GM21576 (cell line): Measurements from ENCODE around the gene OTULIN.

Experiments used
- ATAC-seq: cut with Tn5 transposase; IDR thresholded peaks from one replicate; pipeline ENCODE4 v1.9.1; 2021; ENCODE audit warnings: mild to moderate bottlenecking, moderate library complexity; ENCODE audit not compliant: unreplicated experiment

The OTULIN gene

DNA sequence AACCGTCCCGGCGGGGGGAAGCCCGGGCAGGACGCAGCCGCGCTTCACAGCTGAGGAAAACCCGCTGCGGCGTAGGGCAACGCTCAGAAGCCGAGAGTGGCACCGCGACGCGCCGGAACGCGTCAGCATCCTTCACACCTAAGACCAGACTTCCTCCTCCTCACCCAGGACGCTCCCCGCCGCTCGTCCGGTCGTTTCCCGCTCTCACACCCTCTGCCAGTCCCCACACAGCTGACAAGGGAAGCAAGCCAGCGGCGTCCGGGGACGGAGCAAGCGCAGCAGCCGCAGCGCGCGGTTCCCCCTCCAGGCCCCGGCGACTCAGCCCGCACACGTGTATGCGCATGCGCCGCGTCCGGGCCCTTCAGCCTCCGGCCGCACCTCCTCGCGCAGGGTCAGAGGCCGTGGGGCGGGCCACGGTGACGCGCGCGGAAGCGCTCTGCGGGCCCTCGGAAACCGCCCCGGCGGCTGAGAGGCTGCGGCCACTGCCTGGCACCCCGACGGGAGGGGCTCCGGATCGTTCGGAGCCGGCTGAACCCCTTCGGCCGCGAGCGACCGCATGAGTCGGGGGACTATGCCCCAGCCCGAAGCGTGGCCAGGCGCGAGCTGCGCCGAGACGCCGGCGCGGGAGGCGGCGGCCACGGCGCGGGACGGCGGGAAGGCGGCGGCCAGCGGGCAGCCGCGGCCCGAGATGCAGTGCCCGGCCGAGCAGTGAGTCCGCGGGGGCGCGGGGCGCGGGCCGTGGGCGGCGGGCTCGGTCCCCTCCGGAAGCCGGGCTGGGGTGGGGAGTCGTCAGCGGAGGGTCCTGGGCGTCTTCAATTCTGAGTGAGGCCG, at the start of gene OTULIN:
Gene OTULIN (plus strand): TSS at position 449 of the 831 bp plus-strand sequence. CDS start 108 bp downstream, at position 557.
- ATAC-seq, result peak; percentile 52

- no peak for ATAC-seq
These were observed 49.2 kb upstream of the OTULIN start for GRCh38 chr5:14615365-14615764.

DNA sequence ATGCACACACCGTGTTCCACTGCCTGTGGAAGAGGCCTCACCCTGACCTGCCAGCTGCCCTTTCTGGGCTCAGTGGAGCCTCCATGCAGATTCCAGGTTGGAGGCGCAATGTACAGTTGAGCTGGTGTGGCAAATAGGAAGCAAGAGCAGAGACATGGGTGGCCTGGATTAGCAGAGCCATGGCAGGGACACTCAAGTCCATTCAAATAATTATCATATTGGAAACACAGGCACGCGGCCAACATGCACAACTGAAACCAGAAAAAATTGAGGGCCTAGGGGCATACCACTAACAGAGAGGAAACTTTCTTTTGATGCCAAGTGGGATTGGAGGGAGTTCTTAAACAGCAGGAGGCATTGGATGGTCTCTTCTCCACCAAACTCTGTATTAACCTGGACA, 47.1 kb upstream of the OTULIN start:
- ATAC-seq, result no peak

GRCh38 chr5:14627270-14627669, 37.2 kb upstream of the OTULIN start:
- ATAC-seq, result no peak

DNA sequence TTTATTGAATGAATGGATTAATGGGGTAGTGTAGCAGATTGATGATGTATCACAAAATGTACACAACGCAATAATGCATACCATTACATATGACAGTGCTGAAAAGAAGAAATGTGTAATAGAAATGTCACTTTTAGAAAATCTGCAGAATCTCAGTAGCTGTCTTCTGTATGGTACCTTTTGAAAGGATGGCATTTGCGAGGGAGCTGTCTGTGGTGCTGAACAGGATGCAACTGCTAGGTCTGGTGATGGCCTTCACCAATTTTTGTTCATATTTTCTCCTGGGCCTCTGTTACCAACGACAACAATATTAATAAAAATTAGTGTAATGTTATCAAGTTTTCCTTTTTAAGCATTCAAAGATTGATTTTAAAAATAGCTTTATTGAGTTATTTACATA, 36.2 kb upstream of the OTULIN start:
- no peak for ATAC-seq

DNA sequence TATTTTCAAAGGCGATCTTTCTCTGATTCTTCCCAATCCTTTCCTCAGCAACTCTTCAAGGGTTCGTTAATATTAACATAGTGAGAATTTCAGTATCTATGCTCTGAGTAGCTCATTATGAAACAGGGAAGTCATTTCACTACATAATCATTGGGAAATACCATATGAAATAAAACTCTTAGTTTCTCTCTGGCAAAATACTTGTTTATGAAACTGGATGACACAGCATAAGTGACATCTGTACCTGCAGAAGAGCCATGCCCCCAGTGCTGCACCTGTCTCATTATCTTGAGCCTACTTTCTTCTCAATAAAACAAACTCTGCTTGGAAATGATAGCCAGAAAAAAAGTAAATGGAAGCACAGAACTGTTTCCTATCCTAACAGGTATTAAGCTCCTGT, 33.8 kb upstream of the OTULIN start:
- no peak for ATAC-seq

DNA sequence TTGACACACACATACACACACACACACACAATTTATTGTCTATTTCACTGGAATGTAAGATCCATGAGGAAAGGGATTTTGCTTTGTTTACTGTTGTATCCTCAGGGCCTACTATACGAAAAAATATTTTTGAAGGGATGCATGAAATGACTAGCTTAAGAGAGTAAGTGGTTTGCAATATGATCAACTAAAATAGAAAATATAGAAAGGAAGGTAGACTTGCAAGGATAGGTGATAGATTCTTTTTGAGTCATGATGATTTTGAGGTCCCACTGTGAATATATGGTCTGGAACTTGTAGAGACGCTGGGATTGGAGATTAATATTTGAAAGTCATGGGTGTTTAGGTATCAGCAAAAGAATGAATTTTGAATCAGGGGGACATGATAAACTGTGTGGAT, 28.9 kb upstream of the OTULIN start:
- ATAC-seq, result no peak

- no peak for ATAC-seq
These were observed 23.8 kb upstream of the OTULIN start for GRCh38 chr5:14640765-14641164.

- no peak for ATAC-seq
These were observed 19.8 kb upstream of the OTULIN start for GRCh38 chr5:14644623-14645237.

DNA sequence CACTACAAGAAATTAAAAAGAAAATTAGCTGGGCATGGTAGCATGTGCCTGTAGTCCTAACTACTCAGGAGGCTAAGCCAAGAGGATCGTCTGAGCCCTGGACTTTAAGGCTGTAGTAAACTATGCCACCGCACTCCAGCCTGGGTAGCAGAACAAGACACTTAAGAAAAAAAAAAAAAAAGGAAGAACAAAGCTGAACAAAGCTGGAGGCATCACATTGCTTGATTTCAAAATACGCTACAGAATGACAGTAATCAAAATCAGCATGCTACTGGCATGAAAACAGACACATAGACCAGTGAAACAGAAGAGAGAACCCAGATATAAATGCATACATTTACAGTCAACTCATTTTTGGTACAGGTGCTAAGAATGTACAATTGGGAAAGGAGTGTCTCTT, 14.5 kb upstream of the OTULIN start:
- ATAC-seq, result no peak

DNA sequence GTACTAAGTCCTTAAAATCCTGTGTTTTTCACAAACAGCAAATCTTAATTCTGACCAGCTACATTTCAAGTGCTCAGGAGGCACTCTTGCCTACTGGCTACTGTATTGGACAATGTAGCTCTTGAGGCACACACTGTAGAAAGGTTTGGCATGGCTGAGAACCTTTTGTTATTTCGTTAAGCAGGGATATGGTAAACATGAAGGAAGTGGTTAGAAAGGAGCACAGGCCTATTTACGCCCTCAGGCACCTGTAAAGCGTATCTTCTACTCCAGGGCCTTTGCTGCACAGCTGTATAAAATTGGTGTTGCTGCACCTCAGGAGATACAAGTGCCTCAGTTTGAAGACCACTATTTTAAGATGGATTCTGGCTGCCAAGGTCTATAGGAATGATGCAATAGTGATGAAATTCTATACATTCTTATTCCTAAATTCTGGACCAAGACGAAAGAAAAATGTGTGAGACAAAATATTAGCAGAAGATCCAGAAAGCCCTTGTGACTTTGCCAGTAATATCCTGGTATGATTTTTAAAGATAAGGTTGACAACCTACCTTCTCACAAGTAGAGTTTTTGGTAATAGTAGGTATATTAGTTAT, 9.3 kb upstream of the OTULIN start:
- no peak for ATAC-seq

DNA sequence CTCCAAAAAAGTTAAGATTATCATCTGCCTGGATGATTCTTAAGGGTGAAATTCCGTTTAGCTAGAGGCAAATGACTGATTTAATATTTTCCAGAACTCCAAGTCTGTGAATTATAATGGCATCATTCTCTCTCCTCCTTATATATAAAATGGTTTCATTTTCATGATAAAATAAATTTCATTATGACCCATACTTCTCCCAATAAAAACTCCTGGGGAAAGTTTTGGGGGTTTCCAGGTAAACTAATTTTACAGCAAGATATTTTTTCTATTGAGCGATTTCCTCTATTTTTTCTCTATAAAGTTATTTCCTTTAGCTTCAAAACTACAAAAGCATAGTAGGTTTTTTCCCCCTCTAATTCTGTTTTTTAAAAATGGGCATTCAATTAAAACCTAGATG, 7.6 kb upstream of the OTULIN start:
- ATAC-seq, result no peak

DNA sequence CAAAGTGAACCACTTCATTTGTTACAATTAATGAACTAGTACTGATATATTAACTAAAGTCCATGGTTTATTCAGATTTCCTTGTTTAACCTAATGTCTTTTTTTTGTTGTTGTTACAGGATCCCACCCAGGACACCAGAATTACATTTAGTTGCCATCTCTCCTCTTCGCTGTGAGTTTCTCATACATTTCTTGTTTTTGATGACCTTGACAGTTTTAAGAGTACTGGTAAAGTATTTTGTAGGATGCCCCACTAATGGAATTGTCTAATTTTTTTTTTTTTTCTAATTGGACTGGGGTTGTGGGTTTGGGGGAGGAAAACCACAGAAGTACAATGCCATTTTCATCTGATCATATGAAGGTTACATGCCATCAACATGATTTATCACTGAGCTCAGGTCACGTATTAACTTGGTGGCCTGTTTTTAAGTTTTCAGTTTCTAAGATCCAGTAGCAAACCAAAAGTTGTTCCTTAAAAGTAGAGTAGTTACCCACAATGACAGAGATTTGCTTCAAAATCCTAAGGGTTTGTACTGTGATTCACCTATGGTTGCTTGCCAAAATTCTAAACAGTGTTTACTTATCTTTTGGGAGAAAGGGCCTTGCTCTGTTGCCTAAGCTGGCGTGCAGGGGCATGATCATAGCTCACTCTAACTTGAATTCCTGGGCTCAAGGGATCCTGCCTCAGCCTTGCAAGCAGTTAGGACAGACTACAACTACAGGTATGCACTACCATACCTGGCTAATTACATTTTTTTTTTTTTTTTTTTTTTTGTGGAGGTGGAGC, 4.5 kb upstream of the OTULIN start:
- ATAC-seq, result no peak

DNA sequence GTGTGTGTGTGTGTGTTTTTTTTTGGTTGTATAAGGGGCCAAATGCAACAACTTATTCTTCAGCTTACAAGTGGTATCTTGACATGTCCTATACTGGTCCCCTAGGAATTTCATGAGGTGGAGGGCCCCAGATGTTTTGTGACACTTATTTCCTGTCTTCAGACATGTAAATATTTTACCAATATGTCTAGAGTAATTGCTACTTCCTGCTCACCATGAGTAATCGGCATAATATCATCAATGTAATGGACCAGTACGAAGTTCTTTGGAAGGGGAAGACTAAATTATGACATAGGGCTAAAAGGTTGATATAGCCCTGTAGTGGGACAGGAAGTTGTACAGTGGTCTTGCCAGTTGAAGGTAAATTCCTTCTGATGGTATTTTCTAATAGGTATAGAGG, 3.7 kb upstream of the OTULIN start:
- no peak for ATAC-seq

DNA sequence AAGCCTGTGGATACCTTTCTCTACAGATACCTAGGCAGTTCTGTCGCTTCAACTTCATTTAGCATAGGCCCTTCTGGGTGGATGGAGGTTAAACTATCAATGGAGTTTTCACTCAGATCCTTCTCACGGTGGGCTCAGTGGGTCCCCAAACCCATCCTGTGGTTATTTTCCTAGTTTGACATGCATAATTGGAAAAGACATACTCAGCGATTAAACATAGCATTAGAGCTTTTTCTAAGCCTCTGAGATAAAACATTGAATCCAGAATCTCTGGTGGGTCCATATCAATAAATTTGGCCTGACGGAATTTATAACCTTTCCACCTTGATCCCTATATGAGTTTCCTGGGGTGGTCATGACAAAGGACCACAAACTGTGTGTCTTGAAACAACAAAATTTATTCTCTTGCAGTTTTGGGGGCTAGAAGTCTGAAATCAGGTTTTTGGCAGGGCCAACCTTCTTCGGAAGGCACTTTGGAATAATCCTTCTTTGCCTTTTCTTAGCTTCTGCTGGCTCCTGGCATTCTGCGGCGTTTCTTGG, 1.7 kb upstream of the OTULIN start:
- no peak for ATAC-seq

- peak; percentile 25 for ATAC-seq
These were observed 716 bp upstream of the OTULIN start for GRCh38 chr5:14663734-14664269.

DNA sequence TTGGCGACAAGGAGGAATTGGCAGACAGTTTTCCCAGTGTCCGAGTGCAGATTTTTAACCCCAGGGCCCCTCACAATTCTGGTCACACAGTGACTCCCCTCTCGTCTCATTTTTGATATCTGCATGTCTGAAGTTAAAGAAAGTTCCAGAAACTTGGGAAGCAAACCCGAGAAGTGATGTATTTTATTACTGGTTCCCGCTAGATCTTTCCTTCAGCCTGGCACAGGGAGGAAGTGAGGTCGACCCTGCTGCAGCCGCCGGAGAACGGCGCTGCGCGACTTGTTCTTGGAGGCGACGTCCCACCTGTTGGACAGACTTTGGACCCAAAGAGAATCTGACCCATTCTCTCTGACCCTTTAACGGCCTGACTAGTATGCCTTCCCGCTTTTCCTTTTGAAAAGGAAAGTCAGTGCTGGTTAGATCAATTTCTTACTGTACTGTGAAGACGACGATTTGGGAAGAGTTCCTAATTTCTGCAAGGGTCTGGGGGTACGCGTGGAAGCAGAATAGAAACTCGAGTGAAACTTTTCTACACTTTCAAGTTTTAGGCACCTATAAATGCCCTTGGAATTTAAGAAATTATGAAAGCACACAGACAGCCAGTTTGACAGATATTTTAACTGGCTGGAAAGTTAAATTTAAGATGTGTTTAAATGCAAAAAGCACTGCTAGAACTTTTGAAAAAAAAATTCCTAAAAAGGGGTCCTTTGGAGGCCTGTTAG, 744 bp downstream of the OTULIN start:
- no peak for ATAC-seq

GRCh38 chr5:14665949-14666348, 1.4 kb downstream of the OTULIN start:
- ATAC-seq, result peak; percentile 37

- ATAC-seq, result no peak
These were observed 1.8 kb downstream of the OTULIN start for GRCh38 chr5:14666357-14666756.

DNA sequence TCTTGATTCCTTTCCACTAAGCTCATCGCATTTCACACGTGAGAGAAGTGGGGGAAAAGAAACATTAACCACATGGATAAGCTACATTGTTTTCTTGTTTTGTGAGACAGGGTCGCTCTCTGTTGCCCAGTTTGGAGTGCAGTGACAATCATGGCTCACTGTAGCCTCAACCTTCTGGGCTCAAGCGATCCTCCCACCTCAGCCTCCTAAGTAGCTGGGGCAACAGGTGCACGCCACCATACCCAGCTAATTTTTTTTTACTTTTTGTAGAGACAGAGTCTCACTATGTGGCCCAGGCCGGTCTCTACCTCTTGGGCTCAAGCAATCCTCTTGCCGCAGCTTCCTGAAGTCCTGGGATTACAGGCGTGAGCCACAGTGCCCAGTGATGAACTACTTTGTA, 2.8 kb downstream of the OTULIN start:
- no peak for ATAC-seq
